OCI-LY3 (cell line): Measurements from ENCODE around the gene TMEM205.

Source experiments
- EZH2phosphoT487 ChIP-seq: fragments of 200-600 bp; shearing (Covaris generic); IDR thresholded peaks from 2 replicates; pipeline ENCODE4 v1.6.1; 2018; ENCODE audit warnings: antibody characterized with exemption, mixed run types, low read depth
- TF ChIP-seq, protein P1 (sequence below): fragments of 200-600, 300-600 bp; sonication (generic); IDR thresholded peaks from 2 replicates; pipeline ENCODE4 v1.5.1; 2014; ENCODE audit warnings: antibody characterized with exemption, low read length, low read depth

DNA sequence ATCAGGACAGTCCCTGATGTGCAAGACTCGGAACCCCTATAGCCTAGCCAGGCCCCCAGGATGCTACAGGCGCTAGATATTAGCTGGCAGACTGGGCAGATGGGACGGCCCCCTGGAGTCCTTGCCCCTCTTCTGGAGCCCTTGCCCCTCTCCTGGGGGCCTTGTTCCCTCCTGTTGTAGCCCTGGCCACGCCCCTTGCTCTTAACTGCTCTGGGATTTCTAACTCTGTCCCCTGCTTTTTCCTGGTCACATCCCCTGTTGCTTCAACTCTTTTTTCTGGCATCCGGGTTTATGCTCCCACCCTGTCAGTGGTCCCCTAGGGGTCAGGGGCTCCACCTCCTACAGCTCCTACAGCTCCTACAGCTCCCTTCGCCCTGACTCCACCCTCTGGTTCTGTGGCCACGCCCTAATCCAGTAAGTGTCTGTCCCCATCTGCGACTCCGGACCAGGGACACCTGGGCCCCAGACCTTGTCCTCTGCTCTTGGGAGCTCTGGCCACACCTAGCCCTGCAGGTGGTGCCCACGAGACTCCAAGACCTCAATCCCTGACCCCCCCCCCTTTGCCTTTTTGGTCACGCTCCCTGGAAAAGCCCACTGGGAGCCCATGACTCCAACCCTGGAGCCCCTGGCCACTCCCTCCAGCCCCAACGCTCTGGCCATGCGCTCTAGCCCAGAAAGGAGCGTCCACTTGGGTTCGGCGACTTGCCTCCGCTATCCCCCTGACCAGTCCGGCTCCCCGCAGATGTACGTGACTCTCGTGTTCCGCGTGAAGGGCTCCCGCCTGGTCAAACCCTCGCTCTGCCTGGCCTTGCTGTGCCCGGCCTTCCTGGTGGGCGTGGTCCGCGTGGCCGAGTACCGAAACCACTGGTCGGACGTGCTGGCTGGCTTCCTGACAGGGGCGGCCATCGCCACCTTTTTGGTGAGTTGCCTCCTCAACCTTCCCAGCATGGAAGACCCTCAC lies 16.0 kb upstream of the TMEM205 start:
- TF ChIP-seq, protein P1, sequence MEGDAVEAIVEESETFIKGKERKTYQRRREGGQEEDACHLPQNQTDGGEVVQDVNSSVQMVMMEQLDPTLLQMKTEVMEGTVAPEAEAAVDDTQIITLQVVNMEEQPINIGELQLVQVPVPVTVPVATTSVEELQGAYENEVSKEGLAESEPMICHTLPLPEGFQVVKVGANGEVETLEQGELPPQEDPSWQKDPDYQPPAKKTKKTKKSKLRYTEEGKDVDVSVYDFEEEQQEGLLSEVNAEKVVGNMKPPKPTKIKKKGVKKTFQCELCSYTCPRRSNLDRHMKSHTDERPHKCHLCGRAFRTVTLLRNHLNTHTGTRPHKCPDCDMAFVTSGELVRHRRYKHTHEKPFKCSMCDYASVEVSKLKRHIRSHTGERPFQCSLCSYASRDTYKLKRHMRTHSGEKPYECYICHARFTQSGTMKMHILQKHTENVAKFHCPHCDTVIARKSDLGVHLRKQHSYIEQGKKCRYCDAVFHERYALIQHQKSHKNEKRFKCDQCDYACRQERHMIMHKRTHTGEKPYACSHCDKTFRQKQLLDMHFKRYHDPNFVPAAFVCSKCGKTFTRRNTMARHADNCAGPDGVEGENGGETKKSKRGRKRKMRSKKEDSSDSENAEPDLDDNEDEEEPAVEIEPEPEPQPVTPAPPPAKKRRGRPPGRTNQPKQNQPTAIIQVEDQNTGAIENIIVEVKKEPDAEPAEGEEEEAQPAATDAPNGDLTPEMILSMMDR, result no peak
- no peak for TF ChIP-seq EZH2phosphoT487
